H9 (cell line): ENCODE data around the gene SERPINB13. TPM values are rescaled to one million over a fixed set of nuclear protein-coding genes. Genes with fewer than 3 reads are reported as not detected.

ENCODE experiments used
- DNase-seq: peaks from one replicate; pipeline ENCODE4 v3.0.0-alpha.2; 2017
- H2AFZ ChIP-seq: one replicate; pipeline ENCODE4 v1.6.1; 2013; ENCODE audit warnings: mild to moderate bottlenecking, low read length, control low read depth, moderate library complexity
- H2AK5ac ChIP-seq: 2 replicates; pipeline ENCODE4 v1.6.1; 2013; ENCODE audit warnings: low read length, control low read depth, mixed read lengths; ENCODE audit not compliant: insufficient read length
- H2BK120ac ChIP-seq: one replicate; pipeline ENCODE4 v1.6.1; 2013; ENCODE audit warnings: low read depth, mild to moderate bottlenecking, low read length, control low read depth, inconsistent platforms; ENCODE audit not compliant: poor library complexity, severe bottlenecking
- H2BK12ac ChIP-seq: 2 replicates; pipeline ENCODE4 v1.6.1; 2013; ENCODE audit warnings: low read length, control low read depth, mixed read lengths, low read depth; ENCODE audit not compliant: insufficient read length
- H2BK15ac ChIP-seq: 2 replicates; pipeline ENCODE4 v1.6.1; 2013; ENCODE audit warnings: low read depth, low read length, control low read depth
- H2BK20ac ChIP-seq: one replicate; pipeline ENCODE4 v1.6.1; 2013; ENCODE audit warnings: low read depth, mild to moderate bottlenecking, low read length, control low read depth, inconsistent platforms; ENCODE audit not compliant: poor library complexity, severe bottlenecking
- H2BK5ac ChIP-seq: 2 replicates; pipeline ENCODE4 v1.6.1; 2013; ENCODE audit warnings: low read length, control low read depth, mixed read lengths; ENCODE audit not compliant: insufficient read length
- H3K14ac ChIP-seq: 2 replicates; pipeline ENCODE4 v1.6.1; 2013; ENCODE audit warnings: low read length, control low read depth; ENCODE audit not compliant: insufficient read depth
- H3K18ac ChIP-seq: 2 replicates; pipeline ENCODE4 v1.6.1; 2013; ENCODE audit warnings: low read depth, mild to moderate bottlenecking, mixed read lengths, low read length, control low read depth; ENCODE audit not compliant: insufficient read length
- H3K23ac ChIP-seq: 2 replicates; pipeline ENCODE4 v1.6.1; 2013; ENCODE audit warnings: low read length, control low read depth, mixed read lengths, low read depth; ENCODE audit not compliant: insufficient read length
- H3K23me2 ChIP-seq: 2 replicates; pipeline ENCODE4 v1.6.1; 2013; ENCODE audit warnings: low read depth, mild to moderate bottlenecking, mixed read lengths, low read length, control low read depth; ENCODE audit not compliant: insufficient read length, poor library complexity, severe bottlenecking
- H3K27ac ChIP-seq: 2 replicates; pipeline ENCODE4 v1.5.1; 2013; ENCODE audit warnings: low read length, control low read depth, mixed read lengths, low read depth; ENCODE audit not compliant: insufficient read length
- H3K27me3 ChIP-seq: 2 replicates; pipeline ENCODE4 v1.6.1; 2013; ENCODE audit warnings: low read length, control low read depth, inconsistent platforms; ENCODE audit not compliant: insufficient read depth
- H3K4ac ChIP-seq: 2 replicates; pipeline ENCODE4 v1.6.1; 2013; ENCODE audit warnings: low read depth, mild to moderate bottlenecking, control low read depth, inconsistent platforms, low read length, moderate library complexity
- H3K4me1 ChIP-seq: 2 replicates; pipeline ENCODE4 v1.6.1; 2013; ENCODE audit warnings: low read length, control low read depth, inconsistent platforms; ENCODE audit not compliant: insufficient read depth
- H3K4me2 ChIP-seq: 2 replicates; pipeline ENCODE4 v1.6.1; 2013; ENCODE audit warnings: low read length, control low read depth, mixed read lengths; ENCODE audit not compliant: insufficient read length, insufficient read depth
- H3K56ac ChIP-seq: 2 replicates; pipeline ENCODE4 v1.6.1; 2013; ENCODE audit warnings: low read depth, mild to moderate bottlenecking, mixed read lengths, low read length, control low read depth; ENCODE audit not compliant: insufficient read length
- H3K79me1 ChIP-seq: 2 replicates; pipeline ENCODE4 v1.6.1; 2013; ENCODE audit warnings: low read depth, mild to moderate bottlenecking, moderate library complexity, low read length, control low read depth, inconsistent platforms; ENCODE audit not compliant: insufficient read depth, poor library complexity, severe bottlenecking
- H3K79me2 ChIP-seq: 2 replicates; pipeline ENCODE4 v1.6.1; 2013; ENCODE audit warnings: low read length, control low read depth, inconsistent platforms; ENCODE audit not compliant: insufficient read depth
- H3K9ac ChIP-seq: 2 replicates; pipeline ENCODE4 v1.6.1; 2013; ENCODE audit warnings: low read length, control low read depth, mixed read lengths; ENCODE audit not compliant: insufficient read length; ENCODE audit errors: extremely low read depth
- H3K9me3 ChIP-seq: one replicate; pipeline ENCODE4 v1.6.1; 2013; ENCODE audit warnings: low read depth, low read length, inconsistent platforms; ENCODE audit not compliant: control insufficient read depth
- H3T11ph ChIP-seq: one replicate; pipeline ENCODE4 v1.6.1; 2013; ENCODE audit warnings: mild to moderate bottlenecking, low read length, control low read depth, inconsistent platforms
- H4K20me1 ChIP-seq: one replicate; pipeline ENCODE4 v1.6.1; 2013; ENCODE audit not compliant: control insufficient read depth, insufficient read length, insufficient read depth
- H4K5ac ChIP-seq: 2 replicates; pipeline ENCODE4 v1.6.1; 2013; ENCODE audit warnings: low read depth, mild to moderate bottlenecking, mixed read lengths, low read length, control low read depth; ENCODE audit not compliant: insufficient read length
- H4K8ac ChIP-seq: replicated peaks from 2 replicates; pipeline ENCODE4 v1.6.1; 2013; ENCODE audit warnings: low read length, control low read depth, mixed read lengths, low read depth; ENCODE audit not compliant: insufficient read length
- H4K91ac ChIP-seq: 2 replicates; pipeline ENCODE4 v1.6.1; 2013; ENCODE audit warnings: low read depth, mild to moderate bottlenecking, moderate library complexity, mixed read lengths, low read length, control low read depth; ENCODE audit not compliant: insufficient read length
- H3K27ac Mint-ChIP-seq, 3 experiments: 2 replicates in 2 of 3; 3 replicates in 1 of 3; pipeline ENCODE4 v1.8.0; 2020 to 2021; ENCODE audit warnings: mixed read lengths in 3 of 3, mild to moderate bottlenecking in 1 of 3, moderate library complexity in 1 of 3
- H3K27me3 Mint-ChIP-seq: 2 replicates; pipeline ENCODE4 v1.8.0; 2021; ENCODE audit warnings: low read depth, mild to moderate bottlenecking, moderate library complexity, mixed read lengths
- H3K36me3 Mint-ChIP-seq, 3 experiments: 2 replicates in 2 of 3; 3 replicates in 1 of 3; pipeline ENCODE4 v1.8.0; 2020 to 2021; ENCODE audit warnings: low read depth in 3 of 3, mixed read lengths in 3 of 3; ENCODE audit not compliant: insufficient read depth in 1 of 3
- H3K4me1 Mint-ChIP-seq, 2 experiments: 2 replicates each; pipeline ENCODE4 v1.8.0; 2020; ENCODE audit warnings: mixed read lengths in 2 of 2
- H3K4me3 Mint-ChIP-seq, 2 experiments: 2 replicates in 1 of 2; 3 replicates in 1 of 2; pipeline ENCODE4 v1.8.0; 2020 to 2021; ENCODE audit warnings: mild to moderate bottlenecking in 2 of 2, mixed read lengths in 2 of 2, moderate library complexity in 1 of 2
- H3K9me3 Mint-ChIP-seq, 2 experiments: 2 replicates in 1 of 2; 3 replicates in 1 of 2; pipeline ENCODE4 v1.8.0; 2020; ENCODE audit warnings: mild to moderate bottlenecking in 2 of 2, mixed read lengths in 2 of 2, moderate library complexity in 1 of 2
- CTCF ChIP-seq: fragments of 200-600 bp; sonication (generic); conservative IDR thresholded peaks from 3 replicates; pipeline ENCODE4 v1.8.0; 2021; ENCODE audit warnings: antibody characterized with exemption, mild to moderate bottlenecking
- WGBS: extraction: QIAGEN DNeasy Blood & Tissue Kit; methylation state at CpG from one replicate; pipeline ENCODE4 v1.1.7; 2013; ENCODE audit warnings: missing lambda C conversion rate, low lambda C conversion rate, mixed read lengths; ENCODE audit not compliant: insufficient read length; ENCODE audit errors: extremely low coverage; 5-methylcytosine and 5-hydroxymethylcytosine counted together
- total RNA-seq: library from RNA; stranded (reverse); gene quantifications from 2 replicates; pipeline ENCODE4 v1.2.1, GENCODE V29; 2021

SERPINB13 gene
- total RNA-seq, 1 experiment from 2014 or later, result not detected

- peak overlapping the region in 2 of 3 experiments; percentile 36 to 88; a peak in 3 of 7 replicates for H3K27ac Mint-ChIP-seq
- no peak for DNase-seq
Observed at GRCh38 chr18:63539904-63540510, 47.1 kb upstream of the SERPINB13 start.

More at GRCh38 chr18:63539904-63540510, 47.1 kb upstream of the SERPINB13 start:
- Mint-ChIP-seq H3K9me3 (no peaks in the 10 kb centered on the region), H3K4me1 (peaks cover 7 to 9% of the 10 kb centered on the region in 2 experiments), H3K4me3 (no peak overlapping the region), H3K36me3 (no peaks in the 10 kb centered on the region), H3K27me3 (no peaks in the 10 kb centered on the region)
- Histone ChIP-seq H3K79me1 (no peaks in the 10 kb centered on the region), H3K9ac (no peak overlapping the region), H4K5ac (no peak overlapping the region), H3K23ac (no peak overlapping the region), H3K27me3 (no peaks in the 10 kb centered on the region), H2AFZ (no peak overlapping the region), H3K27ac (peak overlapping the region; percentile 39), H3K23me2 (no peaks in the 10 kb centered on the region), H3K9me3 (no peaks in the 10 kb centered on the region), H2BK120ac (no peak overlapping the region), H4K91ac (no peak overlapping the region), H4K8ac (no peak overlapping the region), H2AK5ac (no peak overlapping the region), H3K4me2 (peak overlapping the region; percentile 25), H3K4me1 (no peaks in the 10 kb centered on the region), H2BK12ac (no peak overlapping the region), H4K20me1 (no peaks in the 10 kb centered on the region), H3T11ph (no peak overlapping the region), H3K56ac (no peak overlapping the region), H3K18ac (no peak overlapping the region), H3K4ac (no peak overlapping the region), H3K79me2 (no peaks in the 10 kb centered on the region), H2BK20ac (no peak overlapping the region), H3K14ac (no peak overlapping the region), H2BK15ac (no peak overlapping the region), H2BK5ac (no peak overlapping the region)
- WGBS, result no CpG with 5 or more reads among the region's 3 CpGs
- TF ChIP-seq CTCF, result no peak
